HS-5 (cell line): Measurements from ENCODE around the gene RALGDS.

Experiments
- DNase-seq: peaks from one replicate; pipeline ENCODE4 v3.0.0-alpha.2; 2012; ENCODE audit warnings: low read depth

The RALGDS gene

DNA sequence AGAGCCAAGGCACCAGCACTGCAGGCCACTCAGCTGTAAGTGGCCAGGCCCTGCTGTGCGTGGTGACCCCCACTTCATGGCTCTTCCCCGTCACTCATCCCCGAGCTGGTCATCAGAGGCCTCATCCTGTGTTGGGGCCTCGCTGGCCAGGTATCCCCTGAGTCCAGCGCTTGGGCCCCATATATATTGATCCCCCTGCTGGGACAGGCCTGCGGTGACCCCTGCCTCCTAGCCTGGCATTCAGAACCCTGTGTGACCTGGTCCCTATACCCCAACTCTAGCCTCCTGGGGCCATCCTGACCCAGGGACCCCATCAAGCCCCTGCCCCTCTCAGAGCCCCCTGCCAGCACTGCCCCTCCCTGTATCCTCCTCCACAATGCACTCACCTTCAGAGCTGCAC is 30.0 kb upstream of the RALGDS start:
- DNase-seq, result no peak

DNA sequence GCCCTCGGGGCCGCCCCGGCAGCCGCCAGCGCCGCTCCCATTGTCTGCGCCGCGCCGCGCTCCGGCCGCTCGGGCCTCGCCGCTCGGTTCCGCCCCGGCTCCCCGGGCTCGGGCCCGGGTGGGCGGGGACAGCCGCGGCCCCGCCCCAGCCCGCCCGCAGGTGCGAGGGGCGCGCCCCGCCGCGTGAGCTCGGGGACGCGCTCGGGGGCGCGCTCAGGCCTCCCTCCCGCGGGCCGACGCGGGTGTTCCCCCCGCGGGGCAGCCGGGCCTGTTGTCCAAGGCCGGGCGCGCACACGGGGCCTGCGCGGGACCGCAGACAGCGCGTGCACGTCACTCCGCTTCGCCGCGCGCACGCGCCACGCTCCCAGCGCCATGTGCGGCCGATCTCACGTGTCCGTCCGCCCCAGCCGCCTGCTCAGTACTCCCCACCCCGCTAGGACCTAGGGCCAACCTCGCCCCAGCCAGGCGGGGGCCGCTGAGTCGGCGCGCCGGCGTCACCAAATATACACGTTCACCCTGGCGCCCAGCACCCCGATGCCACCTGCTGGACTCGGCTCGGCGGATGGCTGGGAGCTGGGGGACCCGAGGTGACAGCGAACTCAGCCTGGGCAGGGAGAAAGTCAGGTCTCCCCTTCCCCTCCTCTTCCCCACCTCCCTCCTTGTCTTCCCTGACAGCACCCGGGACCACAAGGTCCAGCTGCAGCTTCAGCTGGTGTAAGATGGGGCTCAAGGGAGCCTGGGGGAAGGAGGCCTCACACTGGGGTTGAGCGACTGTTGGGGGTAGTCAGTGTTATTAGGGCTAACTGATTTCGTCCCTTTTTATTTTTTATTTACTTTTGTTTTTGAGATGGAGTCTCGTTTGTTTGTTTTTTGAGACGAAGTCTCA is 28.3 kb upstream of the RALGDS start:
- DNase-seq, result peak; percentile 60

DNA sequence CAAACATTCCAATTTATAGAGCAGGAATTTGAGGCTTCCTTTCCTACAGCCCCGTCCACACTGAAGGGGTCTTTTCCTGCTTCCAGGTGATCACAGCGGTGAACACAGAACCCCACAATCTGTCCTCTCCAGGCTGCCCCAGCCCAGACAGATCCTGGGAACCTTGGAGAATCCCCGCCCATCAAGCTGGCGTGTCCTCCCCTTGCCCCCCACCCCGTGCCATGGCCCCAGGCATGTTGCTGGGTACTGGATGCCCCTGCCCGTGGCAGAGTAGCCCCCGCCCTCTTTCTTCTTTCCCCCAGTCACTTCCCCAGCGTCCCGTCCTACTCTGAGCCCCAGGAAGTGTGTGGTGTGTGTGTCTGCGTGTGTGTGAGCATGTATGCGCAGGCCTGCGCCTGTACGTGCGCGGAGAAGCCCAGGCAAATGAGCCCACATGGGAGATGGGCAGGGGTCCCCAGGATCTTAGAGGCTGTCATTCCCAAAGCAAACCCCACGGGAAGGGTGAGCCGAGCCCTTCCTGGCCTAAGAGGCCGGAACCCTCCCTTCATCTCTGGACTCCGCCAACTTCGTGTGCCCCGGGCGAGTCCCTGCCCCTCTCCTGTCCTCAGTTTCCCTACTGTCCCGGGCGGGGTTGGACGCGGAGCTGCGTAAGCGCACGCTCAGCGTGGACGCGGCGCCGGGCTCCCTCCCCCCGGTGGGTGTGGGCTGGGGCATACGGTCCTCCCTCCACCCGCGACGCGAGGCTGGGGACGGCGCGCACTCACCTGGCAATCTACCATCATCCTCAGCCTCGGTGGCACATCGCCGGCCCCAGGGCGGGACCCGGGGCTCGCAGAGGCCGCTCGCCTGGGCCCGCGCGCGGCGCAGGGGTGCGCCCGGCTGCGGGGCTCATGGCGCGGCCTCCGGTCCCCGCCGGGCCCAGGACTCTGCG is 27.4 kb upstream of the RALGDS start:
- DNase-seq, result no peak

DNA sequence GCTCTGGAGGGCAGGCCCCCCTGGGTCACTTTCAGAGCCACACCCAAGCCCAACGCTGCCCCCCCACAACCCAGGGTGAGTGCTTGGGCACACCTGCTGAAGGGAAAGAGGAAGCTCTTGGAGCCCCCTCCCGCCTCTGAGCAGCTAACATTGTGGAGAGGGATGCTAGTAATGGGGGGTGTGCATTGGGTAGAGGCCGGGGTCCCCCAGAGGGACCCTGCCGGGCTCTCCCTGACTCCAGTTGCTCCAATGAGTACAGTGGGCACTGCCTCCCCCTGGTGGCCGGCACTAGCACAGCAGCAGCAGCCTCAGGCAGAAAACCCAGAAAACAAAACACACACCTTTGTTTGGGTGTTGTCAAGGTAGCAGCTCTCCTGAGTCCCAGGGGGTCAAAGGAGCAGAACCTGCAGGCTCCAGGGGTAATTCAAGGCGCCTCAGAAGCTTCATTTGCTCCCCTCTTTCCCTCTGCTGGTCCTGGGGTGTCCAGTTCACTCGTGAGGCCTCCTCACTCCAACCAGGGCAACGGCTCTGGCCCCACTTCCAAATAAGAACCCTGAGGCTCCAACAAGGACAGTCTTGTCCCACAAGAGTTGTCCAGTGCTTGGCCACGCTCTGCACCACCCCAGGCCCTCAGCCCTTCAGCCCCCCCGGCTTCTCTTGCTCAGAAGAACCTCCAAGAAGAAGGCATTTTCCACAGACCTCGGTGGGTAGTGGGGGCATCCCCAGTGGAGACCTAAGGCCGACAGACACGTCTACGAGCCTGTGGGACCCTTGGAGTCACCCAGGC is 26.6 kb upstream of the RALGDS start:
- no peak for DNase-seq

DNA sequence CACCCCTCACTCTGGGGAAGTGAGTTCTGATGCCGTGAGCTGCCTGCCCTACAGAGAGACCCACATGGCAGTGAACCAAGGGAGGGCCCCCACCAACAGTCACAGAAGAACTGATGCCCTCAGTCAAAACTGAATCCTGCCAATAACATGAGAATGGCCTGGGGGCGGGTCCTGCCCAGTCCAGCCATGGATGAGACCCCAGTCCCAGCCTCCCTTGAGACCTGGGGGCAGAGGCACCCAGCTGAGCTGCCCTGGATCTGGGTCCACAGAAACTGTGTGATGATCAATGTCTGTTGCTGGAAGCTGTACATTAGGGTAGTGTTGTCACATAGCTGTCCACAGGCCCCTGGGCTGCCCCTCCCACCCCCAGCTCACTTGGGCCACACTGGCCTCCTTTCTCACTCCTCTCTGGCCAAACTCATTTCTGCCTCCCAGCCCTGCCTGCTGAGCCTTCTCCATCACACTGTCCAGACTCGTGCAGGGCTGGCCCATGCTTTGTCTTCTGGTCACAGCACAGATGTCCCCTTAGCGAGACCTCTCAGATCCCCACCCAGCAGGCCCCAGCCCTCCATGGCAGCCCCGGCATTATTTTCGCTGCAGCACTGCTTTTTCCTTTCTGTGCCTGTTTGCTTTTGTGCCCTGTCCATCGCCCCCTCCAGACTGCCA is 25.8 kb upstream of the RALGDS start:
- no peak for DNase-seq

DNA sequence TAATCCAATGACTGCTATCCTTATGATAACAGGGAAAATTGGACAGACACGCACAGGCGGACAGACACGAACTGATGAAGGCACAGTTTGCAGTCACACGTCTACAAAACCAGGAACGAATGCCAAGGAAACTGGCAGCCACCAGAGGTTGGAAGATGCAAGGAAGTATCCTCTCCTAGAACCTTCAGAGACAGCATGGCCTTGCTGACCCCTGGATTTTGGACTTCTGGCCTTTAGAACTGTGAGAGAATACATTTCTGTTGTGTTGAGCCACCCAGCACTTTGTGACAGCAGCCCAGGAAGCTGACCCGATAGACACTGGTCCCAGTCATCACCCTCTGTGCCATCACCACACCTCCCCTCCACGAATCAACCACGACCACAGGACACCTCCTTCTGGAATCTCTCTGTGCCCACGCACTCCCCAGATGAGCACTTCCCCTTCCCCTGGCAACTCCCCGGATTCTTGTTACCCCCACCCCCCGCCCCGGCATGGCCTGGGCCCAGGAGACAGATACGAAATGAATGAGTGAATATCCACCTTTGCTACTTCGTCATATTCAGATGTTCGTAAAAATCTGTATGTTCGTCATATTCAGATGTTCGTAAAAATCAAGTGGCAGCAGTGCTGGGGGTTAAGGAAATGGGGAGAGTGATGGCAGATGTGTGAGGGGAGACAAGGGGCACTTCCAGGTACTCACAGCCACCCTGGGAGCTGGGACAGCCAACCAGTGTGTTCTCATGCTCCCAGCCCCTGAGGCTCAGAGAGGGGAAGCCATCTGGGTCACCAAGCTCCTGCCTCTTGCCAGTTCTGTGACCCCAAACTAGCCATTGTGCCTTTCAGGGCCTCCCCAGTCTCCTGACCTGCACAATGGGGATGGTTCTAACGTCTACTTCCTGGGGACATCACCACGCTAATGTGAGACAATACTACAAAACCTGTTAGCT is 24.1 kb upstream of the RALGDS start:
- no peak for DNase-seq

DNA sequence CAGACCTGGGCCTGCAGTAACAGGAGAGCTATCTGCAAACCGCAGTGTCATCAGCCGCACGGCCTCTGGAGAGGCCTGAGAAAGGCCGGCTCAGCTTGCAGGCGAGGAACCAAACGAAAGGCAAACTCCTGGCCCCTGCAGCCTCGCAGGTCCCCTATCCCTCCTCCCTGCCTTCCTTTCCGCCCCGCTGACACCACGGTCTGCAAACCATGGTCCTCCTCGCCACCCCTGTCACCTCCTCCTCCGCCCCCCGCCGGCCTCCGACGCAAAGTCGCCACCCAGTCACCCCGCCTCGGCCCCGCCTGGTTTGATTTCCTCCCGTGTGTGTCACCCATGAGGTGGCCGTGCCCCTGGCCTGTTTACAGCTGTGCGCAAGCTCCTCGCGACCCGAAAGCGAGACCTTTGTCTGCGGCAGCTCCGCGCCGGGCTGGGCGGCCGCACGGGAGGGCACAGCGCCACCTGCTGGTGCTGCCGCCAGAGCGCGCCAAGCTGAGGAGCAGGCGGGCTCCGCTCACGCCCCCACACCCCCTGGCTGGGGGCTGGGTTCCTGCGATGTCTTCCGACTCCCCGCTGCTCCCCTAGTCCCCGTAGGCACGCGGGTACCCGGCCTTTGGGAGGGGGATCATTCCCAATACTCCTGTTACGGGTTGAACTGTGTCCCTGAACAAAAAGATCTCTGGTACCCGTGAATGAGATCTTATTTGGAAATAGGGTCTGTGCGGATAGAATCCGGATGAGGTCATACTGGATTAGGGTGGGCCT is 23.3 kb upstream of the RALGDS start:
- no peak for DNase-seq

DNA sequence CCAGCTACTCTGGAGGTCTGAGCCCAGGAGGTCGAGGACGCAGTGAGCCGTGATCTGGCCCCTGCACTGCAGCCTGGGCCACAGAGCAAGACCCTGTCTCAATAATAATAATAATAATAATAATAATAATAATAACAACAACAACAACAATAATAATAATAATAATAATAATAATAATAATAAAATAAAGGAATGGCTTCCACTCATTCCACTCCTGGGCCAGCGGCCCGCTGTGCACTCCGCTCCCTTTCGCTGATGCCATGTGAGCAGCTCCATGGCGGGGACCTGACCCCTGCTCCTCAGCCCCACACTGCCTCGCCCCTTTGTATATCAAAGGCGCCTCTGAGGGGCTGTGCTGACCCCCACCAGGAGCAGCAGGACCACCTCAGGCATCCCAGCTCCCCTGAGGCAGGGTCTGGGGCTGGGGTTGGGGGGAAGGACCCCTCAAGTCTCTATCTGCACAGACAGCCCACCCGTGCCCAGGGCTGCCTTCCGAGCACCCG is 22.6 kb upstream of the RALGDS start:
- no peak for DNase-seq

DNA sequence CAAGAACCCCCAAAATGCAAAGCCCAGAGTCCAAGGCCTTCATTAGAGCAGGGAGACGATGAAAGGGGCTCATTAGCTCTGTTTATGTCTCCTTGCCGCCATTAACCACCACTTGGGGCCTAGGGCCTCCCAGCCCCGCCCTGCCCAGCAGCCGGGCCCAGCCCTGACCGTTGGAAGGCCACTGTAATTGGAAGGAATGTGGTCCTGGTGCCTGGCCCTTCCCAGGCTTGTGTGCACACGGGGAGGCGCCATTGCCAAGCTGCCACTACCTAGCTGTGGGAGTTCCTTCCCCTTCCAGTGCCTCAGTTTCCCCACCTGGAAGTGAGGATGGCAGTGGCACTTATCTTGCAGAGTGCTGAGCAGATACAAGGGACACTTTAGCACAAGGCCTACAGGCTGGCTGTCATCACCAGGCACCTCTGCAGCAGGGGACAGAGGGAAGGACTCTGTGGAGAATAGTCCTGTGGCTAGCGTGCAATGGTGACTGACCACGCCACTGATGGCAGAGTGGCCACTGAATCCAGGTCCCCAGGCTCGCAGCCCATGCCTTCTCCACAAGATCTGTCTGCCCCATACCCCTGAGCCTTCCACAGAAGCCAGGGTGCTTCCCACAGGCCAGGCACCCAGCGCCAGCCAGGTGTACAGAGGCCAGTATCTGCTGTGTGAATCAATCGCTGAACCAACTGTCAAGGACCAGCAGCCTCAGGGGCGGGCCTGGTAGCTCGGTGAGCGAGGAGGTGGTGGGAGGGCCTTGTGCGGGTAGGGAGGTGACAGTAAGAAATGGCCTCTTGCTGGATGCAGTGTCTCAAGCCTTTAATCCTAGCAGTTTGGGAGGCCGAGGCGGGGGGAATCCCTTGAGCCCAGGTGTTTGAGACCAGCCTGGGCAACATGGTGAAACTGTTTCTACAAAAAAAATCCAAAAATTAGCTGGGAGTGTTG is 21.9 kb upstream of the RALGDS start:
- DNase-seq, result no peak

DNA sequence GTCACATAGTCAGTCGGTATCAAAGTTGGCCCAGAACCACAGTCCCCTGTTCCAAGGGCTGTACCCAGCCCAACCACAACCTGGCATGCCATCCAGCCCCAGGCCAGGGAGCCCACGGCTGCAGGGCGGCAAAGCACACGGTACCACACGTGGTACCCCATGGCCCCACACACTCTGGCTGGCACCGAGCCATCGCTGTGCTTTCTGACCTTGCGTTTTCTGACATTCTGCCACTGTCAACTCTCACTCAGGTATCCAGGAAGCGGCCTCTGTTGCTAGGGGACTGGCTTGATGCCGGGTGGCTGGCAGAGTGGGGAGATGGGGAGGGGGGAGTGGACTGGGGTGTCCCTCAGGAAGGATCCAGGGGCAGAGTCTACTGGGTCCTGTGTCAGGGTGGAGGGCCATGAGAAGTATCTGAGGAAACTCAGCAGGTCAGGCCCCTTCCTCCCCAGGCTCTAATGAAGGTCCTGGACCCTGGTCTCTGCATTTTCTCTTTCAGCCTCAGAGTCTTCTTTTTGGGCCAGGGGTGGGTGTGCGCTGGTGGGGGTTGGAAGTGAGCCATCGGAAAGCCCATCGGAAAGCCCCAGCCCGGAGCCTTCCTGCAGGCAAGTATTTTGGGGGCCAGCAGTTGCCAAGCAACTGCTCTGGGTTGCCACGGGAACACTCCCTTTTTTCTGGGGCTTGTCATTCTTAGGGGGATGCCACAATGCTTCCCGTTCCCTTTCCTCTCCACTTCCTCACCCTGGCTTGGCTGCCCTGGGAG is 21.0 kb upstream of the RALGDS start:
- no peak for DNase-seq

DNA sequence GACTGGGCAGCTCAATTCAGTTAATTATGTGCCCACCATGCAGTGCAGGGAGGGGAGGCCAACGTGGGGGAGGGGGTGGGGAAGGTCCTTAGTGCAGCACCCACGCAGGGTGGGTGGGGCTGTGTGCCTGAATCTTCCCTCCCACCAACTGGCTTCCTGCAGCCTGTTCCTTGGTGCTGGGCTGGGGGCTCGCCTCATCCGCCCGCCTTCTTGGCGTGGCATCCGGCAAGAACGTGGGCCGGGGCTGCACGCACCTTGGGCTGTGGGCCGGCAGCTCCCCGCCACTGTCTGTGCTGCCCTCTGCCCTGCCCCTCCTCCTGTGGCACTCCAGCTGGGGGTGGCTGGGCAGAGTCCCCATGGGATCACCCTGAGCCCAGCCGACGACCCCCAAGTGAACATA is 19.6 kb upstream of the RALGDS start:
- no peak for DNase-seq

DNA sequence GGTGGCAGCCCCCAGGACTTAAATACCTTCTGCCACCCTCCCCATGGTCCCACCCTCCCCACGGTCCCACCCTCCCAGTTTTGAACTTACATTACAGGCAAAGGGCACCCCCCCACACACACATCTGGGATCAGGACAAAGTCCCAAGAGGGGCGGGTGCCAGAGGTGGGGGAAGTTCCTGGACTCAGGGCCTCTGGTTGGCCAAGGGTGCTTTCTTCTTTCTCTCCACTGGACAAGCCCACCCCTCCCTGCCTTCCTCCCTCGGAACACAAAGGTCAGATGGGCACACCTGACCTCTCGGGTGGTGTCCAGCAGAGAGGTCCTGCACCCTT is 19.1 kb upstream of the RALGDS start:
- no peak for DNase-seq

DNA sequence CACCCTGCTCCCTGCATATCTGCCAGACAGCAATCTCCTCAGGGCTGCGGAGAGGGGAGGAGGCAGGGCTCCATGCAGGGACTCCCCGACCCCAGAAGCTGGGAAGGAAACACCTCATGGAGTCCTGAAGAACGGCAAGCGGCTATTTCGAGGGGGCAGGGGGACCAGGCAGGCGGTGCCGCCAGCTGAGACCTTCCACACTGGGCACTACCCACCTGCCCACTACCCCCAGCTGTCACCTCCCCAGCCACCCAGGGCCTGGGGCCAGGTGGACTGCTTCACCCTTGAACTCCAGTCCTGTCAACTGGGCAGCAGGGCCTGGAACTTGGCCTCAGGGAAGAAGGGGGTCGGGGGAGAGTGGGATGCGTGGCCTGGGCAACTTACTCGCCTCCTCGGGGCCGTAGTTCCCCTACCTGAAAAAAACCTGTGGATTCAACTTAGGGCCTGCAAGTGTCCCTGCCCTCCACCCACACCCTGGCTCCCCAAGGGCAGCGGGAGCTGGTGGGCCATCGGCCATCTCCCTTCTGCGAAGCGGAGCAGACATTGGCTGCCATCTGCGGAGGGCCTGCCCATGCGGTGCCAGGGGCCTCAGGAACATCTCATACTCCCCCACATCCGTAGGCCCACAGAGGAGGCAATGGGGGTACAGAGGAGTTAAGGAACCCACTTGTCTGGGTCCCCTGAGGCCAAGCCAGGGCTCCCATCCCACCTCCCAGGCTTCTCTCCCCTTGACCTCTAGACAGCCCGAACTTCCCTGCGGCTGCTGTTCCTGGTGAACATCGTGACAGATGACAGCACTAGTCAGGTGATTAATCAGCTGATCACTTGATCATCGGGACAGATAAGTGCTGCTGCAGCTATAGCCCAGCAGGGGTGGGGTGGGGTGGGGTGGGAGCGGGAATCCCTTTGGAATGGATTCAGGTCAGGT is 18.5 kb upstream of the RALGDS start:
- no peak for DNase-seq

DNA sequence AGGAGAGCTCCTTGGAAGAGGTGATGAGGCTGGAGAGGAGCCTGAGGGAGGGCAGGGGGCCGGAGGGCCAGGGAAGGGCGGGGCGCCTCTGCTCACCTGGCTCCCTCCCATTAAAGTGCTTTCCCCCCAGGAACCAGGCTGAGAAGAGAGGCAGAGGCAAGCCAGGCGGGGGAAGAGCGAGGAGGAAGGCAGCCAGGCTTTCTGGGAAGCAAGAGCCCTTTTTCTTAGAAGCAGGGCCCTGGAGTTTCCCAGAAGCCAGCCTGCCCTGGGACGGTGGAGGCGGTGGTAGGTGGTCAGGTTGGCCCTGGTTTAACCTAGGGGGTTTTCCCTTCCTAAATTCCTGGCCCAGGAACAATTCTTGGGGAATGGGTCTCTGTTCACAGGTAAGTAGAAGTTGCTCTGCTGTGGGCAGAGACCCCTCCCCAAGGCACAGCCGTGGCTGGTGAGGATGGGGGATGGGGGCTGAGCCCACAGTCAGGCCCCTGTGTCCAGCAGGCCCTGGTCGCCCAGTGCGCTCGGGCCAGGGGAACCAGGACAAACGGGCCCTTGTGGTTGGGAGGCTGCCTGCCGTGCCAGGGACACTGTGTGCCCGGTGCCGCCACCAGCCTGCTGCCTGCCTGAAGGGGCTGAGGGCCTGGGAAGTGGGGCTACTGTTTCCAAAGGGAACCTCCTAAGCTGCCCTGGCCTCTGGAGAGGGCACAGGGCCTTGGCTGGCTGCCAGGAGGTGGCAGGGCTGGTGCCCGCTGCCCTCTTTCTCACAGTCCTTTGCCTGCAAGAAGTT is 16.6 kb upstream of the RALGDS start:
- no peak for DNase-seq

DNA sequence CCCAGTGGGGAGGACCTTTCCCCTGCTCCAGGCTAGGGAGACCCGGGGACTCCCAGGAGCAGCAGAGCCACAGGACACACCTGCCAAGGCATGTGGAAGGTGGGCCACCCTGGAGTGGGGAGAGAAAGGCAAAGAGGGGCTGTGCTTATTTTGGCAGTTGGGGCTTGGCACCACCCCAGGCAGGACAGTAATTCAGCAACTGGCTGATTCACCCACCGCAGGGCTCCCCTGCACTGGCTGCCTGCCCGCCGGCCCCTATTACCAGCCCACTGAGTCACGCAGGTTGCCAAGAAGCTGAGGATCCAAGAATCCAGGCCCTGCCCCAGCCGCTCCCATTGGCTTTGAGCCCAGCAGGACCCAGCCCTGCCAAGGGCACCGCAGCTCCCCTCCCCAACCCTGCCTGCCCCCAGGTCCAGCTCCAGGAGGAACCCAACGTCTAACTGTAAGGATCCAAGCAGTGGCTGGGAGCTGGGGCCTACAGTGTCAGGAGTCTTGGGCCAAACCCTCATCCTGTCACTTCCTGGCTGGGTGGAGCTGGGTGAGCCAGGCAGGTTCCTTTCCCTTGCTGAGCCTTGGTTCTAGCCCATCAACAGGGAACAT is 14.2 kb upstream of the RALGDS start:
- peak; percentile 88 for DNase-seq
